Activated T-cell treated with anti-CD3 and anti-CD28 coated beads, Interleukin-2, amount 50 U/mL, for 48 hours (primary cell): ENCODE measurements around the gene LINC00305.

Source experiments
- DNase-seq, 2 experiments: peaks; one replicate each; pipeline ENCODE4 v3.0.0-alpha.2; 2020

Gene LINC00305

GRCh38 chr18:64111950-64112349, 36.9 kb downstream of the LINC00305 start:
- no peak for DNase-seq

- DNase-seq, result no peak
Measured at GRCh38 chr18:64110692-64111480, 38.0 kb downstream of the LINC00305 start.

GRCh38 chr18:64103986-64104385, 44.9 kb downstream of the LINC00305 start:
- DNase-seq, result no peak

GRCh38 chr18:64100116-64100922, 48.6 kb downstream of the LINC00305 start:
- DNase-seq, result no peak

GRCh38 chr18:64099244-64099643, 49.6 kb downstream of the LINC00305 start:
- DNase-seq, result no peak

GRCh38 chr18:64097497-64097896, 51.4 kb downstream of the LINC00305 start:
- no peak for DNase-seq

GRCh38 chr18:64095056-64095455, 53.8 kb downstream of the LINC00305 start:
- DNase-seq, result no peak

- DNase-seq, result no peak
Measured at GRCh38 chr18:64094210-64094609, 54.7 kb downstream of the LINC00305 start.

GRCh38 chr18:64091526-64091925, 57.4 kb downstream of the LINC00305 start:
- no peak for DNase-seq

- no peak for DNase-seq
Measured at GRCh38 chr18:64090876-64091275, 58.0 kb downstream of the LINC00305 start.

GRCh38 chr18:64083916-64084315, 65.0 kb downstream of the LINC00305 start:
- no peak for DNase-seq

GRCh38 chr18:64082513-64082912, 66.4 kb downstream of the LINC00305 start:
- DNase-seq, result no peak

GRCh38 chr18:64082054-64082453, 66.8 kb downstream of the LINC00305 start:
- no peak for DNase-seq

- no peak for DNase-seq
Measured at GRCh38 chr18:64073971-64074370, 74.9 kb downstream of the LINC00305 start.

GRCh38 chr18:64055019-64055418, 93.9 kb downstream of the LINC00305 start:
- no peak for DNase-seq

GRCh38 chr18:64053246-64053645, 95.6 kb downstream of the LINC00305 start:
- no peak for DNase-seq

- no peak for DNase-seq
Measured at GRCh38 chr18:64052772-64053171, 96.1 kb downstream of the LINC00305 start.

GRCh38 chr18:64044616-64045015, 104.3 kb downstream of the LINC00305 start:
- no peak for DNase-seq

- no peak for DNase-seq
Measured at GRCh38 chr18:64042728-64043358, 106.0 kb downstream of the LINC00305 start.

GRCh38 chr18:64037812-64038414, 111.0 kb downstream of the LINC00305 start:
- DNase-seq, result no peak

- DNase-seq, result no peak
Measured at GRCh38 chr18:64032312-64032711, 116.6 kb downstream of the LINC00305 start.

- no peak for DNase-seq
Measured at GRCh38 chr18:64031411-64031810, 117.5 kb downstream of the LINC00305 start.
